GM12878 (cell line): ENCODE results near the gene MAP3K7CL.

Experiments used
- CBFB ChIP-seq: IDR thresholded peaks from 2 replicates; pipeline ENCODE4 v1.6.1; 2016; ENCODE audit warnings: antibody characterized with exemption, low read depth
- CEBPB ChIP-seq, 2 experiments: fragments of 150-350 bp in 1 of 2; IDR thresholded peaks; 2 replicates each; pipeline ENCODE4 v1.6.1; 2012 to 2014; ENCODE audit warnings: low read depth in 2 of 2, low read length in 2 of 2, borderline replicate concordance in 1 of 2, inconsistent platforms in 1 of 2
- CREB1 ChIP-seq: IDR thresholded peaks from 2 replicates; pipeline ENCODE4 v1.6.1; 2012; ENCODE audit warnings: low read depth, mild to moderate bottlenecking, inconsistent platforms
- EP300 ChIP-seq, 2 experiments: fragments of 150-350 bp in 1 of 2; IDR thresholded peaks; 2 replicates each; pipeline ENCODE4 v1.6.1; 2011 to 2012; ENCODE audit warnings: low read depth in 2 of 2, low read length in 2 of 2, borderline replicate concordance in 1 of 2, improper control_type of control experiment in 1 of 2, inconsistent platforms in 1 of 2; ENCODE audit not compliant: control insufficient read depth in 1 of 2
- ETV6 ChIP-seq, 2 experiments: fragments of 450-650 bp in 1 of 2; IDR thresholded peaks in 1 of 2; conservative IDR thresholded peaks in 1 of 2; 2 replicates each; pipeline ENCODE4 v1.6.1; 2014; ENCODE audit warnings: antibody characterized with exemption in 1 of 2, borderline replicate concordance in 1 of 2, low read depth in 1 of 2, mild to moderate bottlenecking in 1 of 2, moderate library complexity in 1 of 2
- EZH2 ChIP-seq: IDR thresholded peaks from 2 replicates; pipeline ENCODE4 v1.6.1; 2012; ENCODE audit warnings: low read depth, mild to moderate bottlenecking, control low read depth, inconsistent platforms, low read length, borderline replicate concordance; ENCODE audit not compliant: control insufficient read depth
- JUND ChIP-seq: IDR thresholded peaks from 2 replicates; pipeline ENCODE4 v1.6.1; 2012; ENCODE audit warnings: low read depth, mild to moderate bottlenecking, low read length, improper control_type of control experiment, moderate library complexity
- KDM1A ChIP-seq: fragments of 200-600 bp; sonication (generic); IDR thresholded peaks from 2 replicates; pipeline ENCODE4 v1.6.1; 2016; ENCODE audit warnings: borderline replicate concordance
- NRF1 ChIP-seq: conservative IDR thresholded peaks from 2 replicates; pipeline ENCODE4 v1.6.1; 2011; ENCODE audit warnings: mild to moderate bottlenecking, low read depth, low read length, improper control_type of control experiment
- POLR2A ChIP-seq: IDR thresholded peaks from 2 replicates; pipeline ENCODE4 v1.6.1; 2011; ENCODE audit warnings: low read depth, mild to moderate bottlenecking, low read length
- SRF ChIP-seq, 2 experiments: IDR thresholded peaks; 2 replicates each; pipeline ENCODE4 v1.6.1; 2011; ENCODE audit warnings: low read depth in 2 of 2, low read length in 2 of 2, mild to moderate bottlenecking in 1 of 2, moderate library complexity in 1 of 2
- TF ChIP-seq, protein P1 (sequence below), 3 experiments: IDR thresholded peaks in 2 of 3; conservative IDR thresholded peaks in 1 of 3; 2 replicates each; pipeline ENCODE4 v1.5.1; 2011; ENCODE audit warnings: low read depth in 3 of 3, low read length in 3 of 3, mild to moderate bottlenecking in 3 of 3, control low read depth in 2 of 3, moderate library complexity in 2 of 3, inconsistent platforms in 1 of 3, mixed read lengths in 1 of 3; ENCODE audit not compliant: control insufficient read depth in 2 of 3, insufficient read depth in 1 of 3; ENCODE audit errors: extremely low read depth in 1 of 3
- TF ChIP-seq, protein P2 (sequence below): IDR thresholded peaks from 2 replicates; pipeline ENCODE4 v1.6.1; 2012; ENCODE audit warnings: low read depth, low read length, improper control_type of control experiment
- TF ChIP-seq, protein P3 (sequence below): IDR thresholded peaks from 2 replicates; pipeline ENCODE4 v1.6.1; 2012; ENCODE audit warnings: mild to moderate bottlenecking, low read depth, low read length

DNA sequence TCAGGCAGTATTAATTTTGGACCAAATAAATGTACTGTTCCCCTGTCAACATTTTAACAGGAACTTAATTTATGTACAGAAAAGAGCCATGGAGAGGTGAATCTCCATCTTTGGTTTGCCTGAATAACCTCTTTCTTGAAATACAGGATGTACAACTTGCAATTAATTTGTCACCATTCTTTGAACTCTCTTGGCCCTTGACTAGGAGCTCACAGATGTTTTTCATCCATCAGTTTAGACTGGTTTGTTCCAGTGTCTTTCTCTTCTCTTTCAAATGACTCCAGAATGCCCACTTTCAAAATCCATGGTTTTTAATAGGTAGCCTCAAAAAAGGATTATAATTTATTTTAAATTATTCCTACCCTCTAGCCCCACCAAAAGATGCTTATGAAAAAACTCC lies 5.0 kb downstream of the MAP3K7CL start:
- TF ChIP-seq CEBPB (IDR thresholded peaks at IDR 0.05; ENCODE audit: borderline replicate concordance in 1 of 2, low read depth in 2 of 2, low read length in 2 of 2) = no peak
- no peak for TF ChIP-seq EZH2
- TF ChIP-seq, protein P1, sequence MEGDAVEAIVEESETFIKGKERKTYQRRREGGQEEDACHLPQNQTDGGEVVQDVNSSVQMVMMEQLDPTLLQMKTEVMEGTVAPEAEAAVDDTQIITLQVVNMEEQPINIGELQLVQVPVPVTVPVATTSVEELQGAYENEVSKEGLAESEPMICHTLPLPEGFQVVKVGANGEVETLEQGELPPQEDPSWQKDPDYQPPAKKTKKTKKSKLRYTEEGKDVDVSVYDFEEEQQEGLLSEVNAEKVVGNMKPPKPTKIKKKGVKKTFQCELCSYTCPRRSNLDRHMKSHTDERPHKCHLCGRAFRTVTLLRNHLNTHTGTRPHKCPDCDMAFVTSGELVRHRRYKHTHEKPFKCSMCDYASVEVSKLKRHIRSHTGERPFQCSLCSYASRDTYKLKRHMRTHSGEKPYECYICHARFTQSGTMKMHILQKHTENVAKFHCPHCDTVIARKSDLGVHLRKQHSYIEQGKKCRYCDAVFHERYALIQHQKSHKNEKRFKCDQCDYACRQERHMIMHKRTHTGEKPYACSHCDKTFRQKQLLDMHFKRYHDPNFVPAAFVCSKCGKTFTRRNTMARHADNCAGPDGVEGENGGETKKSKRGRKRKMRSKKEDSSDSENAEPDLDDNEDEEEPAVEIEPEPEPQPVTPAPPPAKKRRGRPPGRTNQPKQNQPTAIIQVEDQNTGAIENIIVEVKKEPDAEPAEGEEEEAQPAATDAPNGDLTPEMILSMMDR (IDR thresholded peaks at IDR 0.05 in 2 of 3, conservative IDR thresholded peaks at IDR 0.05 in 1 of 3; ENCODE audit: control insufficient read depth in 2 of 3, extremely low read depth in 1 of 3, insufficient read depth in 1 of 3, low read depth in 3 of 3, low read length in 3 of 3) = no peak
- TF ChIP-seq POLR2A = no peak
- no peak for TF ChIP-seq EP300 (IDR thresholded peaks at IDR 0.05; ENCODE audit: borderline replicate concordance in 1 of 2, control insufficient read depth in 1 of 2, low read depth in 2 of 2, low read length in 2 of 2)
- TF ChIP-seq JUND = no peak
- TF ChIP-seq, protein P2, sequence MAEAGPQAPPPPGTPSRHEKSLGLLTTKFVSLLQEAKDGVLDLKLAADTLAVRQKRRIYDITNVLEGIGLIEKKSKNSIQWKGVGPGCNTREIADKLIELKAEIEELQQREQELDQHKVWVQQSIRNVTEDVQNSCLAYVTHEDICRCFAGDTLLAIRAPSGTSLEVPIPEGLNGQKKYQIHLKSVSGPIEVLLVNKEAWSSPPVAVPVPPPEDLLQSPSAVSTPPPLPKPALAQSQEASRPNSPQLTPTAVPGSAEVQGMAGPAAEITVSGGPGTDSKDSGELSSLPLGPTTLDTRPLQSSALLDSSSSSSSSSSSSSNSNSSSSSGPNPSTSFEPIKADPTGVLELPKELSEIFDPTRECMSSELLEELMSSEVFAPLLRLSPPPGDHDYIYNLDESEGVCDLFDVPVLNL = no peak
- TF ChIP-seq CBFB = no peak
- TF ChIP-seq, protein P3, sequence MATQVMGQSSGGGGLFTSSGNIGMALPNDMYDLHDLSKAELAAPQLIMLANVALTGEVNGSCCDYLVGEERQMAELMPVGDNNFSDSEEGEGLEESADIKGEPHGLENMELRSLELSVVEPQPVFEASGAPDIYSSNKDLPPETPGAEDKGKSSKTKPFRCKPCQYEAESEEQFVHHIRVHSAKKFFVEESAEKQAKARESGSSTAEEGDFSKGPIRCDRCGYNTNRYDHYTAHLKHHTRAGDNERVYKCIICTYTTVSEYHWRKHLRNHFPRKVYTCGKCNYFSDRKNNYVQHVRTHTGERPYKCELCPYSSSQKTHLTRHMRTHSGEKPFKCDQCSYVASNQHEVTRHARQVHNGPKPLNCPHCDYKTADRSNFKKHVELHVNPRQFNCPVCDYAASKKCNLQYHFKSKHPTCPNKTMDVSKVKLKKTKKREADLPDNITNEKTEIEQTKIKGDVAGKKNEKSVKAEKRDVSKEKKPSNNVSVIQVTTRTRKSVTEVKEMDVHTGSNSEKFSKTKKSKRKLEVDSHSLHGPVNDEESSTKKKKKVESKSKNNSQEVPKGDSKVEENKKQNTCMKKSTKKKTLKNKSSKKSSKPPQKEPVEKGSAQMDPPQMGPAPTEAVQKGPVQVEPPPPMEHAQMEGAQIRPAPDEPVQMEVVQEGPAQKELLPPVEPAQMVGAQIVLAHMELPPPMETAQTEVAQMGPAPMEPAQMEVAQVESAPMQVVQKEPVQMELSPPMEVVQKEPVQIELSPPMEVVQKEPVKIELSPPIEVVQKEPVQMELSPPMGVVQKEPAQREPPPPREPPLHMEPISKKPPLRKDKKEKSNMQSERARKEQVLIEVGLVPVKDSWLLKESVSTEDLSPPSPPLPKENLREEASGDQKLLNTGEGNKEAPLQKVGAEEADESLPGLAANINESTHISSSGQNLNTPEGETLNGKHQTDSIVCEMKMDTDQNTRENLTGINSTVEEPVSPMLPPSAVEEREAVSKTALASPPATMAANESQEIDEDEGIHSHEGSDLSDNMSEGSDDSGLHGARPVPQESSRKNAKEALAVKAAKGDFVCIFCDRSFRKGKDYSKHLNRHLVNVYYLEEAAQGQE = no peak
- no peak for TF ChIP-seq ETV6 (conservative IDR thresholded peaks at IDR 0.05 in 1 of 2, IDR thresholded peaks at IDR 0.05 in 1 of 2; ENCODE audit: borderline replicate concordance in 1 of 2, low read depth in 1 of 2)
- TF ChIP-seq NRF1 = no peak
- no peak for TF ChIP-seq KDM1A
- TF ChIP-seq SRF (IDR thresholded peaks at IDR 0.05; ENCODE audit: low read depth in 2 of 2, low read length in 2 of 2) = no peak
- TF ChIP-seq CREB1 = no peak
